Measurements from ENCODE around the gene PGAP6. TPM values are rescaled to one million over a fixed set of nuclear protein-coding genes. Genes with fewer than 3 reads are reported as not detected.
A peak's percentile ranks its signal among the peaks of the same experiment; 100 is the strongest.

PGAP6 gene
- total and polyA plus RNA-seq, 4 donors, result 38.0 to 100.0 (median 68.1) TPM

- H3K9me3 ChIP-seq (ENCODE audit: control insufficient read depth in 4 of 4, insufficient read depth in 3 of 4, low read length in 3 of 4), result no peaks in the 10 kb centered on the region
- H3K4me1 ChIP-seq (ENCODE audit: control insufficient read depth in 5 of 5, insufficient read depth in 5 of 5, low read length in 5 of 5), result peaks cover 0 to 9% (median 0%) of the 10 kb centered on the region in 5 donors
- H3K4me3 ChIP-seq, result peak within 1 kb of the TSS; percentile 76
- H3K27ac ChIP-seq (ENCODE audit: low read depth in 1 of 2, low read length in 1 of 2), result peak within 1 kb of the TSS; percentile 96 to 98
- TF ChIP-seq, protein P1, sequence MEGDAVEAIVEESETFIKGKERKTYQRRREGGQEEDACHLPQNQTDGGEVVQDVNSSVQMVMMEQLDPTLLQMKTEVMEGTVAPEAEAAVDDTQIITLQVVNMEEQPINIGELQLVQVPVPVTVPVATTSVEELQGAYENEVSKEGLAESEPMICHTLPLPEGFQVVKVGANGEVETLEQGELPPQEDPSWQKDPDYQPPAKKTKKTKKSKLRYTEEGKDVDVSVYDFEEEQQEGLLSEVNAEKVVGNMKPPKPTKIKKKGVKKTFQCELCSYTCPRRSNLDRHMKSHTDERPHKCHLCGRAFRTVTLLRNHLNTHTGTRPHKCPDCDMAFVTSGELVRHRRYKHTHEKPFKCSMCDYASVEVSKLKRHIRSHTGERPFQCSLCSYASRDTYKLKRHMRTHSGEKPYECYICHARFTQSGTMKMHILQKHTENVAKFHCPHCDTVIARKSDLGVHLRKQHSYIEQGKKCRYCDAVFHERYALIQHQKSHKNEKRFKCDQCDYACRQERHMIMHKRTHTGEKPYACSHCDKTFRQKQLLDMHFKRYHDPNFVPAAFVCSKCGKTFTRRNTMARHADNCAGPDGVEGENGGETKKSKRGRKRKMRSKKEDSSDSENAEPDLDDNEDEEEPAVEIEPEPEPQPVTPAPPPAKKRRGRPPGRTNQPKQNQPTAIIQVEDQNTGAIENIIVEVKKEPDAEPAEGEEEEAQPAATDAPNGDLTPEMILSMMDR (IDR thresholded peaks at IDR 0.05; ENCODE audit: control extremely low read depth, extremely low read depth), result peak; percentile 36
- DNase-seq (peak; percentile 95 to 98 (median 95)), ATAC-seq (ENCODE audit: insufficient read depth, low FRiP score) (peak; percentile 92)
- no peaks in the 10 kb centered on the region for H3K27me3 ChIP-seq (ENCODE audit: control insufficient read depth in 3 of 3, insufficient read depth in 3 of 3, low read length in 2 of 3)
- 0 to 1% methylated on average over 66 to 91 of the region's 91 CpGs for WGBS, 2 donors
- peaks cover 0 to 8% (median 0%) of the 10 kb centered on the region in 4 donors for H3K36me3 ChIP-seq (ENCODE audit: control insufficient read depth in 4 of 4, insufficient read depth in 4 of 4, low read length in 4 of 4)
- peak within 1 kb of the TSS in 1 of 2 donors; percentile 61 for H3K9ac ChIP-seq (ENCODE audit: insufficient read depth in 1 of 2, low read length in 2 of 2)
Observed at GRCh38 chr16:401468-402348, 19.9 kb upstream of the PGAP6 start, which contains the start of gene DECR2. Gene DECR2 (plus strand): TSS chr16:401885. CDS start chr16:401964, 79 bp downstream.

DNA sequence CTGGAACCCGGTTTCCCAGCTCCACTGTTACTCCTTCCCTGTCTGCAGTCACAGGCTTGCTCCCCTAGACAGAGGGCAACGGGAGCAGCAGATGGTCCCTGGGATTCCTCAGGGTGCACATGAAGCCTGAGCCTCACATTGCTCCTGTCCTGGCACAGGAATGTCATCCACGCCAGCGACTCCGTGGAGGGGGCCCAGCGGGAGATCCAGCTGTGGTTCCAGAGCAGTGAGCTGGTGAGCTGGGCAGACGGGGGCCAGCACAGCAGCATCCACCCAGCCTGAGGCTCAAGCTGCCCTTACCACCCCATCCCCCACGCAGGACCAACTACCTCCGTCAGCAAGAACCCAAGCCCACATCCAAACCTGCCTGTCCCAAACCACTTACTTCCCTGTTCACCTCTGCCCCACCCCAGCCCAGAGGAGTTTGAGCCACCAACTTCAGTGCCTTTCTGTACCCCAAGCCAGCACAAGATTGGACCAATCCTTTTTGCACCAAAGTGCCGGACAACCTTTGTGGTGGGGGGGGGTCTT lies 18.3 kb upstream of the PGAP6 start:
- Histone ChIP-seq H3K4me1 (ENCODE audit: control insufficient read depth in 5 of 5, insufficient read depth in 5 of 5, low read length in 5 of 5) (peaks cover 0 to 17% (median 0%) of the 10 kb centered on the region in 5 donors), H3K9me3 (ENCODE audit: control insufficient read depth in 4 of 4, insufficient read depth in 3 of 4, low read length in 3 of 4) (no peaks in the 10 kb centered on the region), H3K4me3 (no peak overlapping the region), H3K36me3 (ENCODE audit: control insufficient read depth in 4 of 4, insufficient read depth in 4 of 4, low read length in 4 of 4) (peaks cover 0 to 8% (median 0%) of the 10 kb centered on the region in 4 donors), H3K9ac (ENCODE audit: insufficient read depth in 1 of 2, low read length in 2 of 2) (no peak overlapping the region), H3K27me3 (ENCODE audit: control insufficient read depth in 3 of 3, insufficient read depth in 3 of 3, low read length in 2 of 3) (no peaks in the 10 kb centered on the region), H3K27ac (ENCODE audit: low read depth in 1 of 2, low read length in 1 of 2) (peak overlapping the region in 1 of 2 donors; percentile 62)
- ATAC-seq (ENCODE audit: insufficient read depth, low FRiP score) (no peak), DNase-seq (no peak)
- WGBS, 2 donors, result 64 to 79% methylated on average over 10 of the region's 10 CpGs
- TF ChIP-seq, protein P1 (IDR thresholded peaks at IDR 0.05; ENCODE audit: control extremely low read depth, extremely low read depth), result no peak

DNA sequence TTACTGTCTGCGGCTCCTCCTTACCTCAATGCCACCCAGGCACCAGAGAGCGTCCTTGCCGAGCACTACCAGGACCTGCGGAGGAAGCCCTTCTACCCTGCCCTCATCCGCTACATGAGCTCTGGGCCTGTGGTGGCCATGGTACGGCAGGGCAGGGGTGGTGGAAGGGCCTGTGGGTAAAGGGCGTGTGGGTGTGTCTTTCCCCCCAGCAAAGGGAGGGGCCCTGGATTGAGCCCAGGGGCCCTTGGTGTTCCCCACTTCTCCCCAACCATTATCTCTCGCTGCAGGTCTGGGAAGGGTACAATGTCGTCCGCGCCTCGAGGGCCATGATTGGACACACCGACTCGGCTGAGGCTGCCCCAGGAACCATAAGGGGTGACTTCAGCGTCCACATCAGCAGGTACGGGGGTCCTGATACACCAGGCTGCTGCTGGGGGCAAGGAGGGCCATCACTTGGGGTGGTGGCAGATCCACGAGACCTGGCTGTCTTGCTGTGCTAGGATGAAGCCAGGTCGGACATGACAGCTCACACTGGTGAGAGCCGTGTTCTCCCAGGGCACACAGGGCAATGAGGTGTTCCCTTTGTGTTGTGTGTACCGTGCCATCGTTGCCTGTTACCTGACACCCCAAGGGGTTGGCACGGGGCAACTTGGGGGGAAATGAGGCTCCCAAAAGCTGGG lies 17.7 kb upstream of the PGAP6 start:
- no peaks in the 10 kb centered on the region for H3K9me3 ChIP-seq (ENCODE audit: control insufficient read depth in 4 of 4, insufficient read depth in 3 of 4, low read length in 3 of 4)
- ATAC-seq (ENCODE audit: insufficient read depth, low FRiP score) (no peak), DNase-seq (no peak)
- WGBS, 2 donors, result 86 to 89% methylated on average over 22 of the region's 22 CpGs
- H3K27me3 ChIP-seq (ENCODE audit: control insufficient read depth in 3 of 3, insufficient read depth in 3 of 3, low read length in 2 of 3), result no peaks in the 10 kb centered on the region
- no peak overlapping the region for H3K9ac ChIP-seq (ENCODE audit: insufficient read depth in 1 of 2, low read length in 2 of 2)
- TF ChIP-seq, protein P1 (IDR thresholded peaks at IDR 0.05; ENCODE audit: control extremely low read depth, extremely low read depth), result no peak
- H3K4me3 ChIP-seq, result no peak overlapping the region
- peaks cover 0 to 8% (median 0%) of the 10 kb centered on the region in 4 donors for H3K36me3 ChIP-seq (ENCODE audit: control insufficient read depth in 4 of 4, insufficient read depth in 4 of 4, low read length in 4 of 4)
- H3K27ac ChIP-seq (ENCODE audit: low read depth in 1 of 2, low read length in 1 of 2), result no peak overlapping the region
- H3K4me1 ChIP-seq (ENCODE audit: control insufficient read depth in 5 of 5, insufficient read depth in 5 of 5, low read length in 5 of 5), result peaks cover 0 to 17% (median 0%) of the 10 kb centered on the region in 5 donors

Data from lung (tissue), 12 donors.